AG09319 (cell line): ENCODE results near the gene WAS.

ENCODE experiments used
- DNase-seq: peaks from one replicate; pipeline ENCODE4 v3.0.0-alpha.2; 2010; ENCODE audit warnings: low read depth; ENCODE audit errors: extremely low read depth
- TF ChIP-seq, protein P1 (sequence below): IDR thresholded peaks from 2 replicates; pipeline ENCODE4 v1.5.1; 2011; ENCODE audit warnings: low read depth, mild to moderate bottlenecking, inconsistent platforms, low read length, moderate library complexity

WAS gene

GRCh38 chrX:48711162-48711928 is 27.7 kb downstream of the WAS start:
- no peak for DNase-seq
- TF ChIP-seq, protein P1, sequence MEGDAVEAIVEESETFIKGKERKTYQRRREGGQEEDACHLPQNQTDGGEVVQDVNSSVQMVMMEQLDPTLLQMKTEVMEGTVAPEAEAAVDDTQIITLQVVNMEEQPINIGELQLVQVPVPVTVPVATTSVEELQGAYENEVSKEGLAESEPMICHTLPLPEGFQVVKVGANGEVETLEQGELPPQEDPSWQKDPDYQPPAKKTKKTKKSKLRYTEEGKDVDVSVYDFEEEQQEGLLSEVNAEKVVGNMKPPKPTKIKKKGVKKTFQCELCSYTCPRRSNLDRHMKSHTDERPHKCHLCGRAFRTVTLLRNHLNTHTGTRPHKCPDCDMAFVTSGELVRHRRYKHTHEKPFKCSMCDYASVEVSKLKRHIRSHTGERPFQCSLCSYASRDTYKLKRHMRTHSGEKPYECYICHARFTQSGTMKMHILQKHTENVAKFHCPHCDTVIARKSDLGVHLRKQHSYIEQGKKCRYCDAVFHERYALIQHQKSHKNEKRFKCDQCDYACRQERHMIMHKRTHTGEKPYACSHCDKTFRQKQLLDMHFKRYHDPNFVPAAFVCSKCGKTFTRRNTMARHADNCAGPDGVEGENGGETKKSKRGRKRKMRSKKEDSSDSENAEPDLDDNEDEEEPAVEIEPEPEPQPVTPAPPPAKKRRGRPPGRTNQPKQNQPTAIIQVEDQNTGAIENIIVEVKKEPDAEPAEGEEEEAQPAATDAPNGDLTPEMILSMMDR, result no peak

GRCh38 chrX:48711929-48712505 is 28.4 kb downstream of the WAS start:
- TF ChIP-seq, protein P1, result no peak
- DNase-seq, result no peak

- no peak for DNase-seq
- TF ChIP-seq, protein P1, result no peak
Measured at GRCh38 chrX:48713847-48714246, 30.2 kb downstream of the WAS start.

- TF ChIP-seq, protein P1, result no peak
- DNase-seq, result no peak
Measured at GRCh38 chrX:48714573-48714972, 31.0 kb downstream of the WAS start.

DNA sequence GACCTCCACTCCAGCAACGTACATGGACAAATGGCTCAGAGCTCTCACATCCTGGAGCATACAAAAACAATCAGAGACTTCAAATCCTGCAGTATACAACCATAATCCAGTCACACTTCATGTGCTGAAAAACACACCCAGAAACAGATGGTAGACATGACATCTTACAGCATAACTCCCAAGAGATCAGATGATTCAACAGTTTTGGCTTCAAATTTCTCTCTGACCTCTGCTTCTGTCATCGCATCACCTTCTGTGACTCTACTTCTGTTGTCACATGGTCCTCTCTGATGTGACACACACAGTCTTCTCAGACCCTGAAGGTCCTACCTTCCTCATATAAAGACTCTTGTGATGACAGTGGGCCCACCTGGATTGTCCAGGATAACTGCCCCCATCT is 31.5 kb downstream of the WAS start:
- TF ChIP-seq, protein P1, result no peak
- DNase-seq, result no peak

- DNase-seq, result no peak
- TF ChIP-seq, protein P1, result no peak
Measured at GRCh38 chrX:48715876-48716502, 32.4 kb downstream of the WAS start.

- TF ChIP-seq, protein P1, result no peak
- DNase-seq, result no peak
Measured at GRCh38 chrX:48719958-48720357, 36.4 kb downstream of the WAS start.
